HepG2 (cell line): ENCODE data around the gene DPY19L3. TPM values are rescaled to one million over a fixed set of nuclear protein-coding genes. Genes with fewer than 3 reads are reported as not detected.

Source experiments
- FOXA1 ChIP-seq, 2 experiments: fragments of 450-650 bp in 1 of 2; sonication (generic) in 1 of 2; formaldehyde crosslinking in 1 of 2; IDR thresholded peaks; 2 replicates each; pipeline versions ENCODE4 v1.4.0 to v1.6.1; 2016 to 2020; ENCODE audit warnings: missing genetic modification reagents in 1 of 2
- GPN1 ChIP-seq: sonication (generic); formaldehyde crosslinking; IDR thresholded peaks from 2 replicates; pipeline ENCODE4 v1.5.1; 2020; ENCODE audit warnings: missing genetic modification reagents, borderline replicate concordance
- HOXA5 ChIP-seq: sonication (generic); formaldehyde crosslinking; IDR thresholded peaks from 2 replicates; pipeline ENCODE4 v1.4.0; 2020; ENCODE audit warnings: missing genetic modification reagents
- PBX3 ChIP-seq: sonication (generic); formaldehyde crosslinking; IDR thresholded peaks from 2 replicates; pipeline ENCODE4 v1.8.1; 2023; ENCODE audit warnings: missing genetic modification reagents, inconsistent platforms, borderline replicate concordance
- PLSCR1 ChIP-seq: sonication (generic); formaldehyde crosslinking; IDR thresholded peaks from 2 replicates; pipeline ENCODE4 v1.5.0; 2020; ENCODE audit warnings: missing genetic modification reagents, mild to moderate bottlenecking, borderline replicate concordance
- SCMH1 ChIP-seq: sonication (generic); formaldehyde crosslinking; IDR thresholded peaks from 2 replicates; pipeline ENCODE4 v1.9.0; 2021; ENCODE audit warnings: missing genetic modification reagents, mild to moderate bottlenecking, borderline replicate concordance
- TRIM24 ChIP-seq: sonication (generic); formaldehyde crosslinking; IDR thresholded peaks from 2 replicates; pipeline ENCODE4 v1.8.0; 2022; ENCODE audit warnings: mild to moderate bottlenecking, missing genetic modification reagents
- ZBTB20 ChIP-seq: sonication (generic); formaldehyde crosslinking; IDR thresholded peaks from 2 replicates; pipeline ENCODE4 v1.8.1; 2023; ENCODE audit warnings: missing genetic modification reagents, low read depth, mild to moderate bottlenecking, borderline replicate concordance
- ZBTB43 ChIP-seq: sonication (generic); formaldehyde crosslinking; conservative IDR thresholded peaks from 2 replicates; pipeline ENCODE4 v1.4.0; 2020; ENCODE audit warnings: missing genetic modification reagents
- ZNF12 ChIP-seq: sonication (generic); formaldehyde crosslinking; IDR thresholded peaks from 2 replicates; pipeline ENCODE4 v1.5.0; 2020; ENCODE audit warnings: missing genetic modification reagents
- ZNF234 ChIP-seq: sonication (generic); formaldehyde crosslinking; conservative IDR thresholded peaks from 2 replicates; pipeline ENCODE4 v1.5.1; 2020; ENCODE audit warnings: mild to moderate bottlenecking, missing genetic modification reagents
- ZNF264 ChIP-seq: sonication (generic); formaldehyde crosslinking; IDR thresholded peaks from 2 replicates; pipeline ENCODE4 v1.4.0; 2020; ENCODE audit warnings: missing genetic modification reagents
- ZNF276 ChIP-seq: sonication (generic); formaldehyde crosslinking; IDR thresholded peaks from 2 replicates; pipeline ENCODE4 v1.4.0; 2020; ENCODE audit warnings: mild to moderate bottlenecking, low read depth, missing genetic modification reagents
- ZNF512 ChIP-seq: sonication (generic); formaldehyde crosslinking; IDR thresholded peaks from 2 replicates; pipeline ENCODE4 v1.4.0; 2020; ENCODE audit warnings: mild to moderate bottlenecking, missing genetic modification reagents
- ZNF614 ChIP-seq: IDR thresholded peaks from 2 replicates; pipeline ENCODE4 v1.6.1; 2018; ENCODE audit warnings: missing biosample characterization, missing genetic modification reagents, inconsistent platforms, borderline replicate concordance
- polyA plus RNA-seq, 8 experiments: library from polyadenylated mRNA; depleted of rRNA in 3 of 8; stranded (reverse) in 7 of 8; unstranded in 1 of 8; fragments of >200 nt; fragmentation: Illumina TruSeq in 4 of 8; extraction: Trizol in 4 of 8; gene quantifications; 2 replicates each; pipeline versions ENCODE4 v1.2.1 to v1.2.3, GENCODE V29; 2011 to 2016; ENCODE audit warnings: low read depth in 4 of 8, missing spikeins in 1 of 8, mixed read lengths in 1 of 8; ENCODE audit not compliant: insufficient read depth in 1 of 8
- total RNA-seq, 5 experiments: library from RNA; depleted of rRNA; stranded (reverse); fragments of >200 nt; fragmentation: Illumina TruSeq; extraction: Trizol; gene quantifications; 2 replicates each; pipeline ENCODE4 v1.2.3, GENCODE V29; 2016; ENCODE audit warnings: low read depth in 1 of 5
- TF ChIP-seq, protein P1 (sequence below): sonication (generic); formaldehyde crosslinking; IDR thresholded peaks from 2 replicates; pipeline ENCODE4 v1.8.1; 2023; ENCODE audit warnings: mild to moderate bottlenecking, missing genetic modification reagents
- TF ChIP-seq, protein P2 (sequence below): sonication (generic); formaldehyde crosslinking; IDR thresholded peaks from 2 replicates; pipeline ENCODE4 v1.8.0; 2022; ENCODE audit warnings: mild to moderate bottlenecking, missing genetic modification reagents, borderline replicate concordance
- TF ChIP-seq, protein P3 (sequence below): sonication (generic); formaldehyde crosslinking; IDR thresholded peaks from 2 replicates; pipeline ENCODE4 v1.8.1; 2023; ENCODE audit warnings: mild to moderate bottlenecking, moderate library complexity, missing genetic modification reagents

The DPY19L3 gene
- total and polyA plus RNA-seq, 2 of the 13 experiments (the other 11 are each of a cell fraction or from before 2014, with no cell fraction given), result 21.6 to 25.2 TPM

GRCh38 chr19:32363175-32363574 is 42.4 kb upstream of the DPY19L3 start (continued):
- no peak for TF ChIP-seq PLSCR1
- peak; percentile 88 for TF ChIP-seq ZBTB43
- TF ChIP-seq ZNF512 (CRISPR knock-in tag), result no peak
- no peak for TF ChIP-seq GPN1 (CRISPR knock-in tag)
- peak; percentile 65; the same call in 1 of the 2 replicates for TF ChIP-seq ZBTB20
- TF ChIP-seq FOXA1 (IDR thresholded peaks at IDR 0.05), result no peak
- peak; percentile 55 for TF ChIP-seq FOXA1 (CRISPR knock-in tag; IDR thresholded peaks at IDR 0.05)
- TF ChIP-seq, protein P1, sequence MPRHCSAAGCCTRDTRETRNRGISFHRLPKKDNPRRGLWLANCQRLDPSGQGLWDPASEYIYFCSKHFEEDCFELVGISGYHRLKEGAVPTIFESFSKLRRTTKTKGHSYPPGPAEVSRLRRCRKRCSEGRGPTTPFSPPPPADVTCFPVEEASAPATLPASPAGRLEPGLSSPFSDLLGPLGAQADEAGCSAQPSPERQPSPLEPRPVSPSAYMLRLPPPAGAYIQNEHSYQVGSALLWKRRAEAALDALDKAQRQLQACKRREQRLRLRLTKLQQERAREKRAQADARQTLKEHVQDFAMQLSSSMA (CRISPR knock-in tag), result no peak
- no peak for TF ChIP-seq ZNF276 (CRISPR knock-in tag)
- TF ChIP-seq ZNF234, result no peak
- no peak for TF ChIP-seq PBX3
- 0 out of 2 replicates have a peak, but pooled peaks have one; percentile 53 for TF ChIP-seq TRIM24 (CRISPR knock-in tag)
- no peak for TF ChIP-seq SCMH1 (CRISPR knock-in tag)
- TF ChIP-seq, protein P2, sequence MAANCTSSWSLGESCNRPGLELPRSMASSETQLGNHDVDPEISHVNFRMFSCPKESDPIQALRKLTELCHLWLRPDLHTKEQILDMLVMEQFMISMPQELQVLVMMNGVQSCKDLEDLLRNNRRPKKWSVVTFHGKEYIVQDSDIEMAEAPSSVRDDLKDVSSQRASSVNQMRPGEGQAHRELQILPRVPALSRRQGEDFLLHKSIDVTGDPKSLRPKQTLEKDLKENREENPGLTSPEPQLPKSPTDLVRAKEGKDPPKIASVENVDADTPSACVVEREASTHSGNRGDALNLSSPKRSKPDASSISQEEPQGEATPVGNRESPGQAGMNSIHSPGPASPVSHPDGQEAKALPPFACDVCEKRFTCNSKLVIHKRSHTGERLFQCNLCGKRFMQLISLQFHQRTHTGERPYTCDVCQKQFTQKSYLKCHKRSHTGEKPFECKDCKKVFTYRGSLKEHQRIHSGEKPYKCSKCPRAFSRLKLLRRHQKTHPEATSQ, result no peak
- 0 out of 2 replicates have a peak, but pooled peaks have one; percentile 49 for TF ChIP-seq ZNF12
- TF ChIP-seq ZNF614 (CRISPR knock-in tag), result peak; percentile 62; the same call in 1 of the 2 replicates
- TF ChIP-seq, protein P3, sequence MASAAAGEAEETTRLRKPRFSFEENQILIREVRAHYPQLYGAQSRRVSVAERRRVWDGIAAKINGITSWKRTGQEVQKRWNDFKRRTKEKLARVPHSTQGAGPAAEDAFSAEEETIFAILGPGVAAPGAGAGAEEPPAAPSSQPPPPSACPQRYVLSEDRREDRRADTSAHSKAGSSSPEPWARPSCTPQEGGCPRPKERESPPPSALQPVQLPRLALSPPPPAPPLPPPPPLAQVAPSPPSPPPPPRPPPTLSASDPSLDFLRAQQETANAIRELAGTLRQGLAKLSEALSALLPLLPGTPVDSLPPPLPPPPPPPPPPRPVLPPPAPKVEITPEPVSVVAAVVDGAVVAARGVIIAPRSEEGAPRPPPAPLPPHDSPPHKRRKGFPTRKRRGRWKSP (CRISPR knock-in tag), result peak; percentile 60; the same call in 1 of the 2 replicates
- 0 out of 2 replicates have a peak, but pooled peaks have one; percentile 39 for TF ChIP-seq HOXA5
- 0 out of 2 replicates have a peak, but pooled peaks have one; percentile 51 for TF ChIP-seq ZNF264 (CRISPR knock-in tag)
